Naive thymus-derived CD8-positive, alpha-beta T cell (primary cell): ENCODE data around the gene FAM114A2. TPM values are rescaled to one million over a fixed set of nuclear protein-coding genes. Genes with fewer than 3 reads are reported as not detected.

Experiments used
- ATAC-seq, 2 donors: fragments of 150-1000 bp; cut with Tn5 transposase in 1 of 2; sonication (Bioruptor Pico), chemical (Tn5 transposase) in 1 of 2; 1 replicate in 1 of 2; 2 replicates in 1 of 2; pipeline ENCODE4 v1.10.0; 2021; ENCODE audit warnings: mild to moderate bottlenecking in 2 of 2, moderate library complexity in 2 of 2
- POLR2A ChIA-PET: fragments of 350-600 bp; sonication (Branson Sonifier 250); formaldehyde crosslinking; loops from one replicate; lab custom pipeline; 2021; ENCODE audit warnings: antibody characterized with exemption; lab: Charles Lee
- DNase-seq, 10 donors: peaks; one replicate each; pipeline versions ENCODE4 v3.0.0 to v3.0.0-alpha.2; 2020 to 2022
- H3K27ac Mint-ChIP-seq, 10 donors: one replicate each; pipeline ENCODE4 v1.8.0; 2020 to 2022; ENCODE audit warnings: mild to moderate bottlenecking in 10 of 10, mixed read lengths in 10 of 10, moderate library complexity in 4 of 10, inconsistent platforms in 1 of 10
- H3K27me3 Mint-ChIP-seq, 5 donors: one replicate each; pipeline ENCODE4 v1.8.0; 2021 to 2022; ENCODE audit warnings: mixed read lengths in 5 of 5
- H3K36me3 Mint-ChIP-seq, 3 donors: one replicate each; pipeline ENCODE4 v1.8.0; 2020 to 2022; ENCODE audit warnings: mixed read lengths in 3 of 3, mild to moderate bottlenecking in 2 of 3, inconsistent platforms in 1 of 3
- H3K4me1 Mint-ChIP-seq, 4 donors: one replicate each; pipeline ENCODE4 v1.8.0; 2021 to 2022; ENCODE audit warnings: mixed read lengths in 4 of 4
- H3K4me3 Mint-ChIP-seq, 10 donors: one replicate each; pipeline ENCODE4 v1.8.0; 2020 to 2022; ENCODE audit warnings: mild to moderate bottlenecking in 10 of 10, mixed read lengths in 10 of 10, moderate library complexity in 6 of 10, inconsistent platforms in 1 of 10
- H3K9me3 Mint-ChIP-seq, 9 donors: one replicate each; pipeline ENCODE4 v1.8.0; 2020 to 2022; ENCODE audit warnings: mixed read lengths in 9 of 9, mild to moderate bottlenecking in 3 of 9, inconsistent platforms in 1 of 9, moderate library complexity in 1 of 9
- polyA plus RNA-seq, 3 donors: library from polyadenylated mRNA; unstranded; fragments of 300-500 nt; fragmentation: Illumina TruSeq; gene quantifications; one replicate each; pipeline ENCODE4 v1.2.3, GENCODE V29; 2021
- total RNA-seq, 8 experiments: library from RNA in 2 of 8; stranded (reverse) in 2 of 8; gene quantifications; one replicate each; pipeline ENCODE4 v1.2.3 and lab custom pipeline; 2021 to 2026

Gene FAM114A2
- total and polyA plus RNA-seq, 5 experiments from 2014 or later: 14.0 to 44.8 (median 21.9) TPM

GRCh38 chr5:153957205-153957604, 81.5 kb downstream of the FAM114A2 start:
- Mint-ChIP-seq H3K9me3 (no peaks in the 10 kb centered on the region), H3K36me3 (no peaks in the 10 kb centered on the region), H3K4me3 (no peak overlapping the region), H3K27ac (no peak overlapping the region), H3K4me1 (peaks cover 5 to 20% (median 14%) of the 10 kb centered on the region in 4 donors), H3K27me3 (peaks cover 3 to 37% (median 5%) of the 10 kb centered on the region in 5 donors)
- POLR2A ChIA-PET: no interaction called here
- no peak for ATAC-seq
- no peak for DNase-seq

- Mint-ChIP-seq H3K9me3 (no peaks in the 10 kb centered on the region), H3K4me1 (peaks cover 0 to 3% (median 0%) of the 10 kb centered on the region in 4 donors), H3K36me3 (no peaks in the 10 kb centered on the region), H3K27me3 (peaks cover 0 to 39% (median 3%) of the 10 kb centered on the region in 5 donors), H3K4me3 (no peak overlapping the region), H3K27ac (no peak overlapping the region)
- ATAC-seq (no peak), DNase-seq (no peak)
- POLR2A ChIA-PET: no interaction called here
Observed at GRCh38 chr5:153953411-153953810, 85.3 kb downstream of the FAM114A2 start.

GRCh38 chr5:153952893-153953292, 85.8 kb downstream of the FAM114A2 start:
- no peak for ATAC-seq
- no peak overlapping the region for H3K27ac Mint-ChIP-seq

GRCh38 chr5:153952057-153952456, 86.7 kb downstream of the FAM114A2 start:
- peaks cover 0 to 3% (median 0%) of the 10 kb centered on the region in 3 donors for H3K36me3 Mint-ChIP-seq
- DNase-seq: no peak
- no peak for ATAC-seq
- no peak overlapping the region for H3K4me3 Mint-ChIP-seq
- peaks cover 0 to 2% (median 0%) of the 10 kb centered on the region in 9 donors for H3K9me3 Mint-ChIP-seq
- POLR2A ChIA-PET: no interaction called here
- peaks cover 0 to 3% (median 0%) of the 10 kb centered on the region in 4 donors for H3K4me1 Mint-ChIP-seq
- no peak overlapping the region for H3K27ac Mint-ChIP-seq
- peaks cover 0 to 27% (median 3%) of the 10 kb centered on the region in 5 donors for H3K27me3 Mint-ChIP-seq

More at GRCh38 chr5:153952893-153953292, 85.8 kb downstream of the FAM114A2 start:
- no peaks in the 10 kb centered on the region for H3K36me3 Mint-ChIP-seq
- peaks cover 0 to 3% (median 0%) of the 10 kb centered on the region in 4 donors for H3K4me1 Mint-ChIP-seq
- no peak for DNase-seq
- no peak overlapping the region for H3K4me3 Mint-ChIP-seq
- peaks cover 0 to 36% (median 3%) of the 10 kb centered on the region in 5 donors for H3K27me3 Mint-ChIP-seq
- H3K9me3 Mint-ChIP-seq: no peaks in the 10 kb centered on the region
- POLR2A ChIA-PET: no interaction called here

- no peak for DNase-seq
- H3K27ac Mint-ChIP-seq: no peak overlapping the region
- POLR2A ChIA-PET: no interaction called here
- peaks cover 6 to 54% (median 7%) of the 10 kb centered on the region in 3 donors for H3K36me3 Mint-ChIP-seq
- no peaks in the 10 kb centered on the region for H3K4me1 Mint-ChIP-seq
- ATAC-seq: no peak
- H3K4me3 Mint-ChIP-seq: no peak overlapping the region
- peaks cover 0 to 89% (median 45%) of the 10 kb centered on the region in 9 donors for H3K9me3 Mint-ChIP-seq
- H3K27me3 Mint-ChIP-seq: peaks cover 8 to 30% (median 13%) of the 10 kb centered on the region in 5 donors
Observed at GRCh38 chr5:153941265-153941664, 97.4 kb downstream of the FAM114A2 start.

Other genes starting within 250 kb of the FAM114A2 start
- gene MFAP3, start 57 bp upstream of the FAM114A2 start, total RNA-seq: 10 to 100 TPM; 23.0 to 26.1 TPM
- 1 to 10 TPM; 4.0 to 7.5 (median 5.4) TPM for gene MFAP3, start 57 bp upstream of the FAM114A2 start, polyA plus RNA-seq
- 10 to 100 TPM; 46.7 to 51.1 TPM for gene GALNT10, start 151.8 kb upstream of the FAM114A2 start, total RNA-seq
- 10 to 100 TPM in 1 of 3 donors, 1 to 10 TPM in 2; 6.9 to 15.8 (median 9.1) TPM for gene GALNT10, start 151.8 kb upstream of the FAM114A2 start, polyA plus RNA-seq